WTC11 (cell line): Measurements from ENCODE around the gene VWA3B.

Experiments
- ATF1 ChIP-seq: sonication (generic); formaldehyde crosslinking; IDR thresholded peaks from 2 replicates; pipeline ENCODE4 v1.8.1; 2023; ENCODE audit warnings: mild to moderate bottlenecking, moderate library complexity, missing genetic modification reagents
- CTCF ChIP-seq: fragments of 200-600 bp; IDR thresholded peaks from 2 replicates; pipeline ENCODE4 v1.8.0; 2022; ENCODE audit warnings: antibody characterized with exemption
- MAX ChIP-seq: sonication (generic); formaldehyde crosslinking; IDR thresholded peaks from 2 replicates; pipeline ENCODE4 v1.8.0; 2022; ENCODE audit warnings: mild to moderate bottlenecking, missing genetic modification reagents
- NFYB ChIP-seq: sonication (generic); formaldehyde crosslinking; conservative IDR thresholded peaks from 2 replicates; pipeline ENCODE4 v1.8.0; 2022; ENCODE audit warnings: low read depth, missing genetic modification reagents
- RELA ChIP-seq: sonication (generic); formaldehyde crosslinking; IDR thresholded peaks from 2 replicates; pipeline ENCODE4 v1.8.1; 2022; ENCODE audit warnings: missing genetic modification reagents, mild to moderate bottlenecking, borderline replicate concordance
- SOX15 ChIP-seq: fragments of 250-450 bp; sonication (Bioruptor Pico); IDR thresholded peaks from 2 replicates; pipeline ENCODE4 v1.9.0; 2021; ENCODE audit warnings: mild to moderate bottlenecking
- ZNF121 ChIP-seq: sonication (generic); formaldehyde crosslinking; IDR thresholded peaks from 2 replicates; pipeline ENCODE4 v1.8.0; 2023; ENCODE audit warnings: missing genetic modification reagents
- ZNF281 ChIP-seq: sonication (generic); formaldehyde crosslinking; IDR thresholded peaks from 2 replicates; pipeline ENCODE4 v1.8.0; 2023; ENCODE audit warnings: mild to moderate bottlenecking, missing genetic modification reagents
- ZNF416 ChIP-seq: fragments of 250-450 bp; sonication (Bioruptor Pico); IDR thresholded peaks from 2 replicates; pipeline ENCODE4 v1.9.0; 2021; ENCODE audit warnings: mild to moderate bottlenecking, inconsistent platforms
- TF ChIP-seq, protein P1 (sequence below): sonication (generic); formaldehyde crosslinking; IDR thresholded peaks from 2 replicates; pipeline ENCODE4 v1.8.1; 2022; ENCODE audit warnings: mild to moderate bottlenecking, missing genetic modification reagents, moderate library complexity, borderline replicate concordance
- TF ChIP-seq, protein P2 (sequence below): sonication (generic); formaldehyde crosslinking; IDR thresholded peaks from 2 replicates; pipeline ENCODE4 v1.8.0; 2022; ENCODE audit warnings: missing genetic modification reagents
- TF ChIP-seq, protein P3 (sequence below): fragments of 250-450 bp; sonication (Bioruptor Pico); conservative IDR thresholded peaks from 2 replicates; pipeline ENCODE4 v1.9.0; 2021; ENCODE audit warnings: mild to moderate bottlenecking

- TF ChIP-seq, protein P1, sequence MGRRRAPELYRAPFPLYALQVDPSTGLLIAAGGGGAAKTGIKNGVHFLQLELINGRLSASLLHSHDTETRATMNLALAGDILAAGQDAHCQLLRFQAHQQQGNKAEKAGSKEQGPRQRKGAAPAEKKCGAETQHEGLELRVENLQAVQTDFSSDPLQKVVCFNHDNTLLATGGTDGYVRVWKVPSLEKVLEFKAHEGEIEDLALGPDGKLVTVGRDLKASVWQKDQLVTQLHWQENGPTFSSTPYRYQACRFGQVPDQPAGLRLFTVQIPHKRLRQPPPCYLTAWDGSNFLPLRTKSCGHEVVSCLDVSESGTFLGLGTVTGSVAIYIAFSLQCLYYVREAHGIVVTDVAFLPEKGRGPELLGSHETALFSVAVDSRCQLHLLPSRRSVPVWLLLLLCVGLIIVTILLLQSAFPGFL: no peak
- TF ChIP-seq MAX (CRISPR knock-in tag) (no peak), ZNF416 (CRISPR knock-in tag) (no peak), CTCF (no peak), RELA (CRISPR knock-in tag) (no peak), ATF1 (CRISPR knock-in tag) (no peak), NFYB (no peak), ZNF121 (CRISPR knock-in tag) (no peak), ZNF281 (CRISPR knock-in tag) (no peak), SOX15 (CRISPR knock-in tag) (no peak)
- TF ChIP-seq, protein P2, sequence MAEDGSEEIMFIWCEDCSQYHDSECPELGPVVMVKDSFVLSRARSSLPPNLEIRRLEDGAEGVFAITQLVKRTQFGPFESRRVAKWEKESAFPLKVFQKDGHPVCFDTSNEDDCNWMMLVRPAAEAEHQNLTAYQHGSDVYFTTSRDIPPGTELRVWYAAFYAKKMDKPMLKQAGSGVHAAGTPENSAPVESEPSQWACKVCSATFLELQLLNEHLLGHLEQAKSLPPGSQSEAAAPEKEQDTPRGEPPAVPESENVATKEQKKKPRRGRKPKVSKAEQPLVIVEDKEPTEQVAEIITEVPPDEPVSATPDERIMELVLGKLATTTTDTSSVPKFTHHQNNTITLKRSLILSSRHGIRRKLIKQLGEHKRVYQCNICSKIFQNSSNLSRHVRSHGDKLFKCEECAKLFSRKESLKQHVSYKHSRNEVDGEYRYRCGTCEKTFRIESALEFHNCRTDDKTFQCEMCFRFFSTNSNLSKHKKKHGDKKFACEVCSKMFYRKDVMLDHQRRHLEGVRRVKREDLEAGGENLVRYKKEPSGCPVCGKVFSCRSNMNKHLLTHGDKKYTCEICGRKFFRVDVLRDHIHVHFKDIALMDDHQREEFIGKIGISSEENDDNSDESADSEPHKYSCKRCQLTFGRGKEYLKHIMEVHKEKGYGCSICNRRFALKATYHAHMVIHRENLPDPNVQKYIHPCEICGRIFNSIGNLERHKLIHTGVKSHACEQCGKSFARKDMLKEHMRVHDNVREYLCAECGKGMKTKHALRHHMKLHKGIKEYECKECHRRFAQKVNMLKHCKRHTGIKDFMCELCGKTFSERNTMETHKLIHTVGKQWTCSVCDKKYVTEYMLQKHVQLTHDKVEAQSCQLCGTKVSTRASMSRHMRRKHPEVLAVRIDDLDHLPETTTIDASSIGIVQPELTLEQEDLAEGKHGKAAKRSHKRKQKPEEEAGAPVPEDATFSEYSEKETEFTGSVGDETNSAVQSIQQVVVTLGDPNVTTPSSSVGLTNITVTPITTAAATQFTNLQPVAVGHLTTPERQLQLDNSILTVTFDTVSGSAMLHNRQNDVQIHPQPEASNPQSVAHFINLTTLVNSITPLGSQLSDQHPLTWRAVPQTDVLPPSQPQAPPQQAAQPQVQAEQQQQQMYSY (CRISPR knock-in tag): no peak
- TF ChIP-seq, protein P3, sequence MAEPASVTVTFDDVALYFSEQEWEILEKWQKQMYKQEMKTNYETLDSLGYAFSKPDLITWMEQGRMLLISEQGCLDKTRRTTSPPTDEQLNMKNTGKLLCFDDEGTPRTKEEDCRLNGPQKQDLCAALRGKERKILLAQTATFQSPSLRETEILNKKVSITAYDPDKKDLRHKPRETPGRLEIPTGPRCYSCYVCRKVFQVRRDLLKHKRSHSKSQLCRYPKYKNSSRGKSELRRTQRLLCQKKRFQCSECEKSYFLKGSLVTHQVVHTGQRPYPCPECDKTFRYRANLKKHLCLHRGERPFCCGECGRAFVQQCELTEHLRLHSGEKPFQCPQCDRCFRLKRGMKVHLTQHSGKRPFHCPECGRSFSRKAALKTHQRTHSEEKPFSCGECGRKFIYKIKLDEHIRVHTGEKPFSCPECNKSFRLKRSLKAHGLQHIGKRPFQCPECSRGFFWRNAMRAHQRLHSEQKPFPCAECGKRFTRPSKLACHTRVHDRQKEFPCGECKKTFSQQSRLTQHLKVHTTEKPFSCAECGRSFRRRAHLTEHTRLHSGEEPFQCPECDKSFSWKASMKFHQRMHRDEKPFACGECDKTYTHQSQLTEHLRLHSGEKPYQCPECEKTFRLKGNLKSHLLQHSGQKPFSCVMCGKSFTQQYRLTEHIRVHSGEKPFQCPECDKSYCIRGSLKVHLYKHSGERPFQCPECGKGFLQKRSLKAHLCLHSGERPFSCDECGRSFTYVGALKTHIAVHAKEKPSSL (CRISPR knock-in tag): no peak
These were observed 2.1 kb upstream of the VWA3B start for GRCh38 chr2:98084869-98085238.
